Suprapubic skin (tissue), 3 donors: ENCODE measurements around the gene DPYSL3.

Experiments used
- EP300 ChIP-seq: sonication (generic); formaldehyde crosslinking; IDR thresholded peaks from one replicate; pipeline ENCODE4 v1.6.1; 2017; ENCODE audit warnings: antibody characterized with exemption
- POLR2A ChIP-seq, 2 donors: fragments of 450-650 bp; IDR thresholded peaks; one replicate each; pipeline ENCODE4 v1.6.1; 2017; ENCODE audit warnings: antibody characterized with exemption in 2 of 2, mild to moderate bottlenecking in 2 of 2, moderate library complexity in 2 of 2
- TF ChIP-seq, protein P1 (sequence below), 2 donors: fragments of 200-600 bp in 1 of 2; fragments of 450-650 bp in 1 of 2; sonication (generic) in 1 of 2; IDR thresholded peaks; one replicate each; pipeline ENCODE4 v1.5.1; 2016 to 2019; ENCODE audit warnings: antibody characterized with exemption in 2 of 2, mild to moderate bottlenecking in 1 of 2, moderate library complexity in 1 of 2

- TF ChIP-seq, protein P1, sequence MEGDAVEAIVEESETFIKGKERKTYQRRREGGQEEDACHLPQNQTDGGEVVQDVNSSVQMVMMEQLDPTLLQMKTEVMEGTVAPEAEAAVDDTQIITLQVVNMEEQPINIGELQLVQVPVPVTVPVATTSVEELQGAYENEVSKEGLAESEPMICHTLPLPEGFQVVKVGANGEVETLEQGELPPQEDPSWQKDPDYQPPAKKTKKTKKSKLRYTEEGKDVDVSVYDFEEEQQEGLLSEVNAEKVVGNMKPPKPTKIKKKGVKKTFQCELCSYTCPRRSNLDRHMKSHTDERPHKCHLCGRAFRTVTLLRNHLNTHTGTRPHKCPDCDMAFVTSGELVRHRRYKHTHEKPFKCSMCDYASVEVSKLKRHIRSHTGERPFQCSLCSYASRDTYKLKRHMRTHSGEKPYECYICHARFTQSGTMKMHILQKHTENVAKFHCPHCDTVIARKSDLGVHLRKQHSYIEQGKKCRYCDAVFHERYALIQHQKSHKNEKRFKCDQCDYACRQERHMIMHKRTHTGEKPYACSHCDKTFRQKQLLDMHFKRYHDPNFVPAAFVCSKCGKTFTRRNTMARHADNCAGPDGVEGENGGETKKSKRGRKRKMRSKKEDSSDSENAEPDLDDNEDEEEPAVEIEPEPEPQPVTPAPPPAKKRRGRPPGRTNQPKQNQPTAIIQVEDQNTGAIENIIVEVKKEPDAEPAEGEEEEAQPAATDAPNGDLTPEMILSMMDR (IDR thresholded peaks at IDR 0.05), result no peak
- TF ChIP-seq EP300, result no peak
- no peak for TF ChIP-seq POLR2A (IDR thresholded peaks at IDR 0.05)
Measured at GRCh38 chr5:147407094-147407681, 102.7 kb downstream of the DPYSL3 start.
